ENCODE data around the gene RAD9A.

The RAD9A gene

DNA sequence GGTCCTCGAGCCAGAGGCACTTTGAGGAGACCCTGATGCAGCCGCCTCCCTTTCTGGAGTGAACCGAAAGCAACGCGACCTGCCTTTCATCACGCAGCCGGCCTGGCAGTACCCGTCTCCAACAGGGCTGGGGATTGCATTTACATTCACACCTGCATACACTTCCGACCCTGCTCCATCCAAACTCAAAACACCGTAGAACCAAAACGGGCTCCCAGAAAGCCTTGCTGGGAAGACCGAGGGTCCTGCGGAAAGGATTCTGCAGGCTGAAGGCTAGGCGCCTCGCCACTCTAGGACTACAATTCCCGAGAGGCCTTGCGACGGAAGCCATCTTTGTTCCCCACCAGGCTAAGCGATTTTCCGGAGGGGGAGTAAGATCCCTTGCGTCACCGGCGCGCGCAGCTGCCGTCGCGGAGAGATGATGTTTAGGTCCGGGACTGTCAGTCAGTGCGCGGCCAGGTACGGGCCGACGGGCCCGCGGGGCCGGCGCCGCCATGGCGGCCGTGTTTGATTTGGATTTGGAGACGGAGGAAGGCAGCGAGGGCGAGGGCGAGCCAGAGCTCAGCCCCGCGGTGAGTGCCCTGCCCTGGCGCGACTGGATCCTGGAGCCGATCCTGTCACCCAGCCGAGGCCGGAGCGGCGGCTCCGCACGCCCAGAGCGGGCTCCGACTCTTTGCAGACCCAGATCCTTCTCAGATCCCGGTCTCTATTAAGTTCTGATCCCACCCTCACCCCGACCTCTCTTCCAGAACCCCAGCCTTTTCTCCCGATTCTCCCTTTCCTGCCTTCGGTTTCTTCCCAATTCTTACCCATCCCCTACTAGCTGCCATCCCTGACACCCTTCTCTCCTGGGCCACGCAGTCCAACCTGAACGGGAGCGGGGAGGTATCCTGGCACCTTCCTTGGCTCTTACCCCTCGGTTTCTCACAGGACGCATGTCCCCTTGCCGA is 36.5 kb downstream of the RAD9A start, which contains the start of gene RPS6KB2:
Gene RPS6KB2 (plus strand): TSS at position 443 of the 950 bp plus-strand sequence. CDS start 52 bp downstream, at position 495.
- DNase-seq: peak; percentile 99

DNA sequence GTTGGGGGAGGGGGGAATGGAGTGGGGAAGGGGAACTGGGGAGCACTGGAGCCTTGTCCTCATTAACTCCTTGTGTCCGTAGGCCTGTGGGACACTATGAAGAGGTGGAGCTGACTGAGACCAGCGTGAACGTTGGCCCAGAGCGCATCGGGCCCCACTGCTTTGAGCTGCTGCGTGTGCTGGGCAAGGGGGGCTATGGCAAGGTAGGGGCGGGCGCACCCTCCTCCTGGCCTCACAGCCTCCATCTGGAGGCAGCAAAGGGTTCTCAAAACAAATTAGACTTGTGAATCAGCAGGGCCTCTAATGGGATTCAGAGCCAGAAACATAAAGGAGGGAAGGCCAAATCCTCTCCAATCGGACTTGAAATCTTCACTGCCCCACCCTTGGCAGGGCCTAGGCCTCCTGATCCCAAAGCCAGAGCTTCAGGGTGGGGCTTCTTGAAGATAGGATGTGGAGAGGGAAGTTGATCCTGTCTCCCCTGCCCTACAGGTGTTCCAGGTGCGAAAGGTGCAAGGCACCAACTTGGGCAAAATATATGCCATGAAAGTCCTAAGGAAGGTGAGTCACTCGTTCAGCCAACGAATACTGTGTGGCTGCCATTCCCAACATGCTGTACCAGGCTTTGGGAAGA is 37.4 kb downstream of the RAD9A start:
- no peak for DNase-seq

GRCh38 chr11:67429722-67430121 is 37.9 kb downstream of the RAD9A start:
- DNase-seq: no peak

DNA sequence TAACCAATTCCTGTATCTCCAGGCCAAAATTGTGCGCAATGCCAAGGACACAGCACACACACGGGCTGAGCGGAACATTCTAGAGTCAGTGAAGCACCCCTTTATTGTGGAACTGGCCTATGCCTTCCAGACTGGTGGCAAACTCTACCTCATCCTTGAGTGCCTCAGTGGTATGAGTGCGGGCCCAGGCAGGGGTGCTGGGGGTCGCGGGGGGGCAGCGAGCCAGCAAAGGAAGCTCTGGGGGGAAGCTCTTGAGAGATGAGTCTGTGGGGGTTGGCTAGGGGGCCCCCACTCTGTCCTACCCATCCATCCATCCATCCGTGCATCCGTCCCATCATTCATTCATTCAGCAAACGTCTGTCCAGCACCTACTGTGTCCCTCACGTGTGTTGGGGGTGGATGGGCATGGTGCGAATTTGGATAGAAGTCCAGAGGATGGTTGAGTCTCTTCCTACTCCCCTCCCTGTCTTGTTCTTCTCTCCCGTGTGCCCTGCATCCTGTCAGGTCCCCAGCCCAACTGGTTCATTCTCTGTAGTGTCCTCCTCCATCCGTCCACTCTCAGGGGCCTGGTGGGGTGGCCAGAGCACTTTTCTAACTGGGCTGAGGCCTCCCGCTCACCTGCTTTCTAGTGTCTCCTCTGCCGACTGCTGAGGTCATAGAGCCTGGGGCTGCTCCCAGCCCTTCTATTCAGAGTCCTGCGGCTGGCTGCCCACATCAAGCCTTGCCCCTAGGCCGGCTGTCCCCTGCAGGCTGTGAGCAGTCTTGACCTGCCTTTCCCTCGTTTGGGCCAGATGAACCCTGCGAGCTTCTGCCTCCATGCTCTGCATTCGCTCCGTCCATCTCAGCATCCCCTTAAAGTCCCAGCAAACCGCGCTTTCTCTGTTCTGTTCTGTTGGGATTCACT is 39.8 kb downstream of the RAD9A start:
- no peak for DNase-seq

- DNase-seq: no peak
Observed at GRCh38 chr11:67432655-67433349, 41.0 kb downstream of the RAD9A start.

DNA sequence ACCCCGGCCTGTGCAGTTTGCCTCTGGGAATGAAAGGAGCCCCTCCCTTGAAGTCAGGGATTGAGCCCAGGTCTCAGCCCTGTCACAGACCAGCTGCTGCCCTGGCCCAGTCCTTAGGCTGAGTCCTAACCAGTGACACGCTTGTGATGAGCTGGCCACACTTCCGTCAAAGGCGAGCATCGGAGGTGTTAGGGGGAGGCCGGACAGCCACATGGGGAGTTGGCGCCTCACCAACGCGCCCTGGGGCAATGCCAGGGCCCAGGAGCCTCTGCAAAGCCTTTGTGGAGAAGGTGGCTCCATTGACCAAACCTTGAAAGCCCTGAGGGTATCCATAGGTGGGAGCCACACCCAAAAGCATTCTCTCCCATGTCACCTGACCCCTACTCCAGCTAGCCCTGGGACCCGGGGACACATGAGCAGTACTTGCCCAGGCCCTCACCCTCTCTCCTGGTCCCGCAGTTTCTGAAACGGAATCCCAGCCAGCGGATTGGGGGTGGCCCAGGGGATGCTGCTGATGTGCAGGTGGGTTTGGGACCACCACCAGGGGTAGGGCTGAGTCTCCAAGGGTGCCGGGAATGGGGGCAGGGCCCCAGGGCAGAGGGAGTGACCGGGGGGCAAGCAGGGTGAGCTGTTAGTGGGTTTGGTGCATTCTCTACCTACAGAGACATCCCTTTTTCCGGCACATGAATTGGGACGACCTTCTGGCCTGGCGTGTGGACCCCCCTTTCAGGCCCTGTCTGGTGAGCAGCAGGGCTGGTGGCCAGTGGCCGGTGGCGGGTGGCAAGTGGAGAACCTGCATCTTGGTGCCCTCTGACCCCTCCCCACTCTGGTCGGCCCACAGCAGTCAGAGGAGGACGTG is 42.0 kb downstream of the RAD9A start:
- DNase-seq: no peak

GRCh38 chr11:67434395-67434881 is 42.7 kb downstream of the RAD9A start:
- DNase-seq: no peak

DNA sequence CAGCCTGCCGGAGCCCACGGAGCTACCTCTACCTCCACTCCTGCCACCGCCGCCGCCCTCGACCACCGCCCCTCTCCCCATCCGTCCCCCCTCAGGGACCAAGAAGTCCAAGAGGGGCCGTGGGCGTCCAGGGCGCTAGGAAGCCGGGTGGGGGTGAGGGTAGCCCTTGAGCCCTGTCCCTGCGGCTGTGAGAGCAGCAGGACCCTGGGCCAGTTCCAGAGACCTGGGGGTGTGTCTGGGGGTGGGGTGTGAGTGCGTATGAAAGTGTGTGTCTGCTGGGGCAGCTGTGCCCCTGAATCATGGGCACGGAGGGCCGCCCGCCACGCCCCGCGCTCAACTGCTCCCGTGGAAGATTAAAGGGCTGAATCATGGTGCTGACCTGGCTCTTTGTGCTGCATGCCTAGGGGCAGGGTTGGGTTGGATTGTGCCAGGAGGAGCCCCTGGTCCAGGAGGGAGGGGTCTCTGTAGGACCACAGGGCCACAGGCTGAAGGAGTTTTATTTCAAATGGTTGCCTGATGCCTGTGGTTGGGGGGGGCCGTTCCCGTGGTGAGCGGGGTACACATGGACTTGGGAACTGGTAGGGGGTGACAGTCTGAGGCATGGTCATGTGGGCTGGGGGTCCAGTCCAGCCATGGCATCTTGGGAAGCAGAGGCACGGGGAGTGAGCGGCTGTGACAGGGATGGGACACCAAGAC is 43.4 kb downstream of the RAD9A start:
- no peak for DNase-seq

DNA sequence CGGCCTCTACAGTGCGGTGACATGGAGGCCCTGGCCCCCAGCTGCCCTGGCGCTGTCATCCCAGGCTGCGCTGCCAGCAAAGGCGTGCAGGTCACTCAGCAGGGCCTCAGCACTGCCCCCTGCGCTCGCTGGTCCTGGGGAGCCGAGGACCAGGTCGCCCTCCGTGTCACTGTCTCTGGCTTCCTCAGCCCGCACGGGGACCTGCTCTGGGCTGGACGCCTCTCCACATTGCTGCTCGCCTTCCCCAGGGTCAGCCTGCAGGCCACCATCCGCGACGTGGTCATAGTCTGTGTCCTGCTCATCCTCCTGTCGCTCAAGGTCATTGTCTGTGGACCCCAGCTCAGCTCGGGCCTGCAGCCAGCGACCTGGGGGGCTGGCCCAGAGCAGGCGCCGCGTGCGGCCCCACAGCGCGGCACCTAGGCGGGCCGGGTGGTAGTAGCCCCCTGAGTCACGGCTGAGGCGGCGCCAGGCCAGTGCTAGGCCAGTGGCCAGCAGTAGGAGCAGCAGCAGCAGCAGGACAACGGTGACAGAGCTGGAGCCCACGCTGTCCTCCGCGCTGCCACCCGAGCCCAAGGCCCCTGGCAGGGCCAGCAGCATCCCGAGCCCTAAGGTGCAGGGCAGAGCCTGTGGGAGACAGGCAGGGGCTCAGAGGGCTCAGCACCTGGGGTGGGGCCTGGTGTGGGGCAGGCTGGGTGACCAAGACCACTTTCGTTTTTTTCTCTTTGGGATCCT is 44.1 kb downstream of the RAD9A start:
- no peak for DNase-seq

GRCh38 chr11:67436459-67437081 is 44.8 kb downstream of the RAD9A start:
- peak; percentile 34 for DNase-seq

DNA sequence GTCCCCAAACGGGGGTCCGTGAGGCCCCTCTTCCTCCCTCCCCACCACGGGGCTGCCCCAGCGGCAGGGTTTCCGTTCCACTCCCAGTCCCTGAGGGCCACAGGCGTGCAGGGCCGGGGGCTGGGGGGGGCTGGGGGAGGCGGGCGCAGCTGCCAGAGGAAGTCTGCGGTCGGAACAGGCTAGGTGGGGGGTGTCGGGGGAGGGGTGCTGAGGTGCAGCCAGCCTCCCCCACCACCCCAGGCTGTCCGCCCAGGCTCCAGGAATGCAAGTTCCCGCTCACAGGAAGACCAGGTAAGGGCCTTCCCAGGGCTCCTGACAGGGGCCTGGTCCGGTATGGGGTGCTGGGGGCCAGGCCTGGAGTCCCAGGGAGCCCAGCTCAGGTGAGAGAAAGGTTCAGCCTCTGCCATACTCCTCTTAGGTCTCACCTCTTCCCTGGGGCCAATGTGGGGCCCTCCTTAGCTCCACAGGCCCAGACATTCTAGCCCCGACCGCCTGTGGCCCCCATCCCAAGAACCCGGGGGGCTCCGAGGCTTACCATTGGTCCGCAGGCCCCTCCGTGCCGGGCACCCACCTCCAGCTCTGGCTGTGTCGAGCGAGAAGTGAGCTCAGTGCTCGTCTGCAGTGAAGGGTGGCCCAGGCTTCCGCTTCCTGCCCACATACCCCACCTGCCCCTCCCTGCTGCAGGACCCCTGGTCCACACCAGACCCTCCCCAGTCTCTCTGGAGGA is 45.5 kb downstream of the RAD9A start, which contains the start of gene PTPRCAP:
Gene PTPRCAP (minus strand): TSS at position 601 of the 727 bp plus-strand sequence. CDS start 63 bp downstream, at position 538.
- DNase-seq: peak; percentile 53

DNA sequence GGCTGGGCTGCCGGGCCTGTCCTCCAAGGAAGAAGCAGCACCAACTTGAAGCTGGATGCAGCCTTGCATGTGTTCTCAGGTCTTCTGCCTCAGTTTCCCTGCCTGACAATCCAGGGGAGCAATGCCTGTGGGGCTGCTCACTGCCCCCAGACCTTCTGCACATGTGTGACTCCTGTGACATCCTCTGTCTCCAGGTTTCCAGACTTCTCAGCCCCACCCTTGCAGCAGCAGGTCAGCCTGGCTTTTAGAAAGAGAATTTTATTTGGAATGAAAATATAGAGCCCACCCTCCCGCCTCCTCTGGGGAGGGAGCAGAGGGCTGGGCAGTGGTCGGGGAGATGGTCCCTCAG is 46.0 kb downstream of the RAD9A start:
- no peak for DNase-seq

DNA sequence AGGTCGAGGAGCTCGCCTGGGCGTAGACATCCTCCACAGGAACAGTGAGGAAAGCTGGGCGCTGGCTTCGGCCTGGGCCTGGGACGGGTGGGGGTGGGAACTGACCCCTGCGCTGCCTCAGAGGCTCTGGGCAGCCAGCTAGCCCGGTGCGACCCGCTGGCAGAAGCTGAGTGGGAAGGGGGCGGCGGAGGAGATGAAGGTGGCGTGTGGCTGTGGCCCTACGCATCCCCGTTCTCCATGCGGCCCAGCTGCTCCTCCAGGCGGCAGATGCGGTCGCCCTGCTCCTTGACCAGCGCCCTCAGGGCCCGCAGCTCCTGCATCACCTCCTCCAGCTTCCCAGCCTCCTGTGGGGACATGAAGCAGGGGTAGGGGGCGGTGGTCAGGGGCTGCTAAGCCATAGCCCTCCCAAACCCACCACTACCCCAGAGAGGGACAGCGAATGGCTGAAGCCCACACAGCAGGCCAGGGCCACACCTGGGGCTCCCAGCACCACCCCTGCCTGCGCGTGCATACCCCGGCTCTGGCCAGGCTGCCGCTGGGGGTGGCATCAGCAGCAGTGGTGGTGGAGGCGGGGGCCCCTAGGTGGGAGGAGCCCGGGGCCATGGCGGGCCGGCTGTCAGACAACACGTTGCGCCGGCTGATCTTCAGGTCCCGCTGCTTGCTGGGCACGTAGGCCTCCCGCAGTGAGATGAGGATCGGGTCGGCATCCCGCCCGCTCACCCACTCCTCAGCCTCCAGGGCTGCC is 46.5 kb downstream of the RAD9A start:
- DNase-seq: peak; percentile 57

- no peak for DNase-seq
Observed at GRCh38 chr11:67439321-67440228, 47.8 kb downstream of the RAD9A start.

DNA sequence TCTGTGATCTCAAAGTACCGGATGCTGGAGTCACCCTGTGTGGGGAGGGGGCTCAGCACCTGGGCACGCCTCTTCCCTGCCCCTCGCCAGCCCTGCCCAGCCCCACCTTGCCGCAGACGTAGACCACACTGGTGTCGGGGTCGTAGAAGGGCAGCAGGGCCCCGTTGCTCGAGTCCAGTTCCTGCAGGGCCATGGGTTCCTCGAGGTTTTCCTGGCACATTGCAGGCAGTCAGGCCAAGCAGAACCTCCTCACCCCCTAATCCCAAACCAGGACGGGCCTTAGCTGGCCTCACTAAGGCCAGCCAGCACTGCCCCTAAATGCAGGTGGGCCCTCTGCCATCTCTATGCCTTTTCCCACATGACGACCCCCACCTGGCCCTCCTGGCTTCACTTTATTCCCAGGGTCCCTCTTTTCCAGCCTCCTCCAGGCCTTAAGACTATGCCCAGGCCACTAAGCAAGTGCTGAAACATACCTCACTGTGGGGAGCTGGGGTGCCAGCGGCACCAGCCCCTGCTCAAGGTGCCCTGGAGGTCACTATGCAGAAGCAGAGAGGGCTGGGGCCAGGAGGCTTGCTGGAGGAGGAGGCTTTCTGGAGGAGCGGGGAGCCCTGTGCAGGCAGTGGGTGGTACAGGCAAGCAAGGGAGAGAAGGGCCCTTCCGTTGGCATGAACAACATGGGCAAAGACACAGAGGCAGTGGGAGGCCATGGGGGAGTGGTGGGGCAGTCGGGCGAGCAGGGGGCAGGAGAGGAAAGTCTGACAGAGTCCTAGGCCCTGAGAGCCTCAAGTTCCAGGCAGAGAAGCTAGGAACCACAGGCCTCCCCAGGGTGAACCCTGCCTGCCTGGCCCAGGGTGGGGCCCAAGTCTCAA is 48.7 kb downstream of the RAD9A start:
- DNase-seq: no peak

Data from effector CD8-positive, alpha-beta T cell (primary cell).